GM12865 (cell line): ENCODE data around the gene C16orf74.
A peak's percentile ranks its signal among the peaks of the same experiment; 100 is the strongest.

Experiments
- DNase-seq: peaks from one replicate; pipeline ENCODE4 v3.0.0; 2010; ENCODE audit warnings: low read depth
- H3K4me3 ChIP-seq: 2 replicates; pipeline ENCODE4 v1.5.1; 2011; ENCODE audit warnings: mild to moderate bottlenecking, low read depth, low read length, control low read depth
- TF ChIP-seq, protein P1 (sequence below): IDR thresholded peaks from 2 replicates; pipeline ENCODE4 v1.5.1; 2011; ENCODE audit warnings: low read length, control low read depth, low read depth, inconsistent platforms; ENCODE audit not compliant: insufficient read depth; ENCODE audit errors: missing control alignments

Gene C16orf74

DNA sequence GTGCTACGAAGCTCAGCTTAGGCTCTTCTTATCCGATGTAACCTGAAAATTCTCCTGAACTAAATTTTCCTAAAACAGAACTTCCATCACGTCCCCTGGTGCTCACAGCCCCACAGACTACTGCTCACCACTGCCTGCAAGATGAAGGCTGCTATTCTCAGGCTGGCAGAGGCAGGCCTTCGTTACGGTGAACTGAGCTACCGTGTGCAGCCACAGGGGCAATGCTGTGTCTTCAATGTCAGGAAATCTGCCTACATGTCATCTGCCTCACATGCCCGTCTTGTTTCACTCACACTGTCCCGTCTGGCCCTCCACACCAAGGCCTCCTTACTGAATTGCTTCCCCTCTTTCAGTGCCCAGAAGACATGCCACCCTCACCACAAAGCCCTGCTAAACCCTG lies 32.5 kb upstream of the C16orf74 start:
- TF ChIP-seq, protein P1, sequence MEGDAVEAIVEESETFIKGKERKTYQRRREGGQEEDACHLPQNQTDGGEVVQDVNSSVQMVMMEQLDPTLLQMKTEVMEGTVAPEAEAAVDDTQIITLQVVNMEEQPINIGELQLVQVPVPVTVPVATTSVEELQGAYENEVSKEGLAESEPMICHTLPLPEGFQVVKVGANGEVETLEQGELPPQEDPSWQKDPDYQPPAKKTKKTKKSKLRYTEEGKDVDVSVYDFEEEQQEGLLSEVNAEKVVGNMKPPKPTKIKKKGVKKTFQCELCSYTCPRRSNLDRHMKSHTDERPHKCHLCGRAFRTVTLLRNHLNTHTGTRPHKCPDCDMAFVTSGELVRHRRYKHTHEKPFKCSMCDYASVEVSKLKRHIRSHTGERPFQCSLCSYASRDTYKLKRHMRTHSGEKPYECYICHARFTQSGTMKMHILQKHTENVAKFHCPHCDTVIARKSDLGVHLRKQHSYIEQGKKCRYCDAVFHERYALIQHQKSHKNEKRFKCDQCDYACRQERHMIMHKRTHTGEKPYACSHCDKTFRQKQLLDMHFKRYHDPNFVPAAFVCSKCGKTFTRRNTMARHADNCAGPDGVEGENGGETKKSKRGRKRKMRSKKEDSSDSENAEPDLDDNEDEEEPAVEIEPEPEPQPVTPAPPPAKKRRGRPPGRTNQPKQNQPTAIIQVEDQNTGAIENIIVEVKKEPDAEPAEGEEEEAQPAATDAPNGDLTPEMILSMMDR: no peak
- peak; percentile 18 for DNase-seq
- H3K4me3 ChIP-seq: no peak overlapping the region

DNA sequence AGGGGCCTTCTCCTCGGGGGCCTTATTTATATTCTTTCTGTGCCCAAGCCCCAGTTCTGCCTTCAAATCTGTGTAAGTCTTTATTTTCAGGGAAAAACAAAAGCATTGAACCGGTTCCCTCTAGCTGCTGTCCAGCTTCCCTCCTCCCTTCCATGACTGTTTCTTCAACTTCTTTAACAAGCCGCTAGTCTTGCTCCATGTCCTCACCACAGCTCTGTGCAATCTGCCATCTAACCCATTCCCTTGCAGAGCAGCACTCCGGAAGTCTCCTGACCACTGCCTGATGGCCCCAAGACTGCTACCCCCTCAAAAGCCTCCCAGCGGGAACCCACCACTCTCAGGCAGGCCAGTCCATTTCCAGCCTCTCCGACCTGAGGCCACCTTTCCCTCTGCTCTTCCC lies 31.6 kb upstream of the C16orf74 start:
- TF ChIP-seq, protein P1: no peak
- no peak for DNase-seq
- no peak overlapping the region for H3K4me3 ChIP-seq

DNA sequence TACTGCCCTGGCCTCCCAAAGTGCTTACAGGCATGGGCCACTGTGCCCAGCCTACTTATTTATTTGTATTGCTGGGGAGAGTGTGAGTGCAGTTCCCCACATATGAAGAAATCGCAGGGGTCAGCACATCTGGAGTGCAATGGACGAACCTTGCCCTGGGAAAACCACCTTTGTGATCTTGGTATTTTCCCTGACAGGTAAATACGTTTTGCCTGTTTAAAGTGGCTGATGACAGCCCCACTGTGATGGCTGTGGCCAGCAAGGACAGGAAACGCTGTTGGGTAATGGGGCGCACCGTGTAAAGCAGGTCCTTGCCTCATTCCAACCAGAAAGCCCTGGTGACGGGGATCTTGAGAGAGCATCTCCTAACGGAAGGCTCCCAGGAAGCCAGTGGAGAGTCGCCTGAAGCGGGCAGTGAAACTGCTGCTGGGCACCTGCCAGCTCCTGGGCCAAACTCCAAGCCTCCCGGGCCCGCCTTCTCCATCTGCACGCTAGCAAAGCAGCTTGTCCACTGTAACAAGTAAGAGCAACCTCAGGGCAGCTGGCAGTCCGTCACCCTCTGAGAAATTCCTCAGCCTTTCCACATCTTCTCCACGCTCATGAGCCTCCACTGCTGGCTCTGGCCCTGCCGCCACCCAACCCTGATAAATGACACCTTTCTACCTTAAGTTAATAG lies 30.9 kb upstream of the C16orf74 start:
- H3K4me3 ChIP-seq: no peak overlapping the region
- TF ChIP-seq, protein P1: no peak
- no peak for DNase-seq

DNA sequence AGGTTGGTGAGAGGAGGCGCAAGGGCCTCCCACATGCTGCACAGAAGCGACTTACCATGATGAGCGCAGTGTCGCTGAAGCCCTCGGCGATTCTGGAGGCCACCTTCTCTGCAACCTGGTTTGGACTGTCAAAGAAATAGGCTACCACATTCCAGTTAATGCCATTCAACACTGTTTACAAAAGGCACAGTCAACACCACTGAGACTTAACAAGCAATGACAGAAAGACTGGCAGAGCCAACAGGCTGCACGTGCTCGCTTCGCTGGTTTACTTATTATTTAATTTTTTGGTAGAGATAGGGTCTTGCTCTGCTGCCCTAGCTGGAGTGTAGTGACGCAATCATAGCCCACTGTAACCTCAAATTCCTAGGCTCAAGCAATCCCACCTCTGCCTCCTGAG lies 30.3 kb upstream of the C16orf74 start:
- no peak overlapping the region for H3K4me3 ChIP-seq
- DNase-seq: no peak
- TF ChIP-seq, protein P1: no peak

DNA sequence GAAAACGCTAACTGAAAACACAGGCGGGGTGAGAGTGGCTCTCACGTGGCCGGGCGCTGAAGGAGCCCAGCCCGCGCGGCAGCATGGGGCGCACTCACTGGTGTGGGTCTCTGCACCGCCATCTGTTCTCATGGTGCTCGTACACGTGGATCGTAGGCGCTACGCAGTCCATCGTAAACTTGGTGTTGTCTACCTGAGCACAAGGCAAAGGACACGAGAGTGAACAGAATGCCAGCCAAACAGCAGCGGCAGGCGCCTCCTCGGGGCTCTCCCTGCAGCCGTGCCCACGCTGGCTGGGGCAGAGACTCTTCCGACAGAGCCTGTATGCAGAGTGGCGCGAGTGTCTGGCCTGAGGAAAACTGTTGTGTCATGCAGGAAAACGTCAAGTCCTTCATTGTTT lies 29.4 kb upstream of the C16orf74 start:
- TF ChIP-seq, protein P1: no peak
- H3K4me3 ChIP-seq: no peak overlapping the region

DNA sequence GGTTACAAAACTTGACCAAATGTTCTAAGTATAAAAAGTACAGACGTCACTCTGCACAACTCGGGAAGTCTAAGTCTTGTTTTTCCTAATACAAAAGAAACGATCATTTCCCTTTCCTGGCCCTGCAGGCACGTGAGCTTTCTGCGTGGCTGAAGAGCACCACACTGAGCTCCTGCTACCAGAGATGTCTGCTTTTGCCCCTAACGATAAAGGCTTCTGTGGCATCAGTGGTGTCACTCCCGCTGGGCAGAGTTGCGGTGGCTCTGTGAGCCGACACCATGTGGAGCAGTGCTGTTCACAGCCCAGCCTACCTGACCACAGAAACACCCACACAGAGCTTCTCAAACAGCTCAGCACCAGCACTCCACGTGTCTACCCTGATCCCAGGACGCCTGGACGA lies 28.0 kb upstream of the C16orf74 start:
- no peak overlapping the region for H3K4me3 ChIP-seq
- TF ChIP-seq, protein P1: no peak
- no peak for DNase-seq

More for the DNA sequence above, 29.4 kb upstream of the C16orf74 start:
- DNase-seq: no peak
